Measurements from ENCODE around the gene FOXRED2.
"Not testable (repeated sequence)": the region's sequence is repeated elsewhere in the genome, so short reads cannot be mapped to it uniquely, and the experiment has no call there.

FOXRED2 gene

GRCh38 chr22:36452250-36452977, 54.4 kb downstream of the FOXRED2 start:
- no peak for DNase-seq

- not testable (repeated sequence) for DNase-seq
Observed at GRCh38 chr22:36450923-36451322, 55.9 kb downstream of the FOXRED2 start.

GRCh38 chr22:36449596-36450175, 57.2 kb downstream of the FOXRED2 start:
- peak in 2 of 58 donors; percentile 21 to 35 for DNase-seq

- DNase-seq, result no peak
Observed at GRCh38 chr22:36447632-36448031, 59.2 kb downstream of the FOXRED2 start.

GRCh38 chr22:36445158-36445668, 61.6 kb downstream of the FOXRED2 start:
- no peak for DNase-seq

- no peak for DNase-seq
Observed at GRCh38 chr22:36443198-36443770, 63.6 kb downstream of the FOXRED2 start.

GRCh38 chr22:36442506-36443197, 64.2 kb downstream of the FOXRED2 start:
- DNase-seq, result no peak

- DNase-seq, result no peak
Observed at GRCh38 chr22:36440429-36441002, 66.3 kb downstream of the FOXRED2 start.

- DNase-seq, result no peak
Observed at GRCh38 chr22:36439481-36440271, 67.2 kb downstream of the FOXRED2 start.

Measured in anterior cingulate cortex (tissue), 58 donors.